Measurements from ENCODE around the gene CARMIL1.

CARMIL1 gene

GRCh38 chr6:25312034-25312620 is 33.0 kb downstream of the CARMIL1 start:
- DNase-seq, result no peak

- DNase-seq, result no peak
Observed at GRCh38 chr6:25312703-25313102, 33.5 kb downstream of the CARMIL1 start.

DNA sequence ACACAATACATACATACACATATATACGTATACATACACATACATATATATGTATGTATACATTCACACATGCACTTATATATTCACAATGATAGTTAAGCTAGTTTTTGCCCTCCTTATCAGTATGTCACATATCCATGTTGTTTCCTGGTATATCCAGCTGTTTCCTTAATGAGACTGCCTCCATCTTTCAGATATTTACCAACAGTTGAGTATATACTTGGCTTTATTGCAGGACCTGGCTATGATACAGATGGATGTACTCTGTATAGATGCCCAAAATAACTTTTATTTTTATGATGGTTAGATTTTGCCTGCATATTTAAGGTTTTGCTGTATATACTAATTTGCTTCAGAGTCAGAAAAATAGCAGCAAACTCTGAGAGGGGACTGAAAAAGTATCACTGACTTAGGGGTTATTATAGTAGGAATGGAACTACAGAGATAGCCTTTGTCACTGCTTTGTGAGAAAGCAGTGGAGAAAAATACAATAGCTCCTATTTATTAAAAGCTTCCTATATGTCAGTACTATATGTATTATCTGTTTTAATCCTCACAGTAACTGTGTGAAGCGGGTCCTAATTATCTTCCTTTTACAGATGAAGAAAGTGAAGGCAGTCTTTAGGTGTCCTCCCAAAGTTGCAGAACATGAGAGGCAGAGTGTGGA is 35.5 kb downstream of the CARMIL1 start:
- no peak for DNase-seq

DNA sequence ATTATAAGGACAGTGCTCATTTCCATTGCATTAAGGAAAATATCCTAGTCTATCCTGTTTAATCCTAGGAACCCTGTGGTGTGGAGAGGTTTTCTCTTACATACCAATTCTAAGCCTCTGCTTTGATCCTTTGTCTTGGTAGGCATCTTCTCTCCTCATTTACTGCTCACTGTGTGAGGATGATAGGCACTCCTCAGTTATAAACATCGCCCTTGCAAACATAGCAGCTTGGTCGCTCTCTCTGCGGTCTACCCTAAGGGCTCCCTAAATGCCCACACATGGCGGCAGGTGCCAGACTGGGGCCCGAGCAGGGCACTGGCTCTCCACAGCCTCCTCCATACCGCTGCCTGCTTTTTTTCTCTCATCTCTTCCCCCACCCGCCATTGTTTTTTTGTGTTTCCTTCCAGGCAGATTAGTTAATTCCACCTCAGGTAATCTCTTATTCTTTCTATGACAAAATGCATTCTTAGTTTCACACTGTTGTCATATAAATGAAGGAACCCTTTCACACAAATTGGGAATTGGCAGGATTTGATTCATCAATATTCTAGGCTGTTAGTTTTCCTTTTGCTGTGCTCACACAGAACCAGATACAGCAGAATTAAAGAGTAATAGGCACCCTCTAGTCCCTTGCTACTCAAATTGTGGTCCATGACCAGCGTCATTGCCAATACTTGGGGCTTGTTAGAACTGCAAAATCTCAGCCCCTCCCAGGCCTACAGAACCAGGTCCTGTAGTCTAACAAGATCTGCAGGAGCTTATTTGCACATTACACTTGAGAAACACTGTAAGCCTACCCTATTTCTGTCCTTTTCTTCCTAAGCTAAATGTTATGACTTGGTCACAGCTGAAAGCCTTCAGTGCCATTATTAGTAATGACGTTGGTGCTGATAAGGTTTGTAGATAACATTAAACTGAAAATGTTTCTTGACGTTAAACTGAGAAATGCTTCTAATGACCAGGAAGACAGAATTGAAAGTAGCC is 36.3 kb downstream of the CARMIL1 start:
- no peak for DNase-seq

DNA sequence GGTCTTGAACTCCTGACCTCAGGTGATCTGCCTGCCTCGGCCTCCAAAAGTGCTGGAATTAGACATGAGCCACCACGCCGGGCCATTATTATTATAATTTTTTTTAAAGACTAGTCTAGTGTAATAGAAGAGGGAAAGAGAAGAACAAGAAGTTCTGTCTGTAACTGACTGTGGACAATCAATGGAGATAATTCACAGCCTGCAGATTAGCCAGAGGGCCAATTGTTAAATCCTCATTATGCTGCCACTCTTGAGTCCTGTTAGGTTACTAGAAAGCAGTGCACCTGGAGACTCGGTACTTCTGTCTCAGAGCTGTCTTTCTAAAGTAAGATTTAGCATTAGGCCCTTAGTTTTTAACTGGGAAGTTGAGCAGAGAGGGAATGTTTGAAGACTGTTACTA is 37.5 kb downstream of the CARMIL1 start:
- DNase-seq, result no peak

- no peak for DNase-seq
Observed at GRCh38 chr6:25318589-25318988, 39.4 kb downstream of the CARMIL1 start.

GRCh38 chr6:25320459-25320858 is 41.3 kb downstream of the CARMIL1 start:
- DNase-seq, result no peak

- DNase-seq, result no peak
Observed at GRCh38 chr6:25322692-25323091, 43.5 kb downstream of the CARMIL1 start.

- no peak for DNase-seq
Observed at GRCh38 chr6:25324066-25324762, 45.0 kb downstream of the CARMIL1 start.

- no peak for DNase-seq
Observed at GRCh38 chr6:25326126-25326525, 47.0 kb downstream of the CARMIL1 start.

DNA sequence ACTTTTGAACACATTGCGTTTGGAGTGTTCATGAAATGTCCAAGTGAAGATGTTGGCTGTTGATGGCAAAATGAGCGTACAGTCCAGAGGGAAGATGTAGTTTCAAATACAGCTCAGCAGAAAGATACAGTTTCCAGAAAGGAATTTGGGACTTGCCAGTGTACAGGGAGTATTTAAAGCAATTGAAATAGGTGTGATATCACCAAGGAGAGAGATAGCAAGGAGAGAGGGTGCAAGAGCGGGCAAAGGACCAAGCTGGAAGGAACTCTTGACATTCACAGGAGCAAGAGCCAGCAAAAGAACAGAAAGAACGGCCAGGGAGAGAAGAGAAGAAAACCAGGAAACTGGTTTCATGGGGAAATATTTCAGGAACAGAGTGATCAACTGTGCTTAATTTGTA is 47.8 kb downstream of the CARMIL1 start:
- no peak for DNase-seq

GRCh38 chr6:25327432-25327831 is 48.3 kb downstream of the CARMIL1 start:
- no peak for DNase-seq

DNA sequence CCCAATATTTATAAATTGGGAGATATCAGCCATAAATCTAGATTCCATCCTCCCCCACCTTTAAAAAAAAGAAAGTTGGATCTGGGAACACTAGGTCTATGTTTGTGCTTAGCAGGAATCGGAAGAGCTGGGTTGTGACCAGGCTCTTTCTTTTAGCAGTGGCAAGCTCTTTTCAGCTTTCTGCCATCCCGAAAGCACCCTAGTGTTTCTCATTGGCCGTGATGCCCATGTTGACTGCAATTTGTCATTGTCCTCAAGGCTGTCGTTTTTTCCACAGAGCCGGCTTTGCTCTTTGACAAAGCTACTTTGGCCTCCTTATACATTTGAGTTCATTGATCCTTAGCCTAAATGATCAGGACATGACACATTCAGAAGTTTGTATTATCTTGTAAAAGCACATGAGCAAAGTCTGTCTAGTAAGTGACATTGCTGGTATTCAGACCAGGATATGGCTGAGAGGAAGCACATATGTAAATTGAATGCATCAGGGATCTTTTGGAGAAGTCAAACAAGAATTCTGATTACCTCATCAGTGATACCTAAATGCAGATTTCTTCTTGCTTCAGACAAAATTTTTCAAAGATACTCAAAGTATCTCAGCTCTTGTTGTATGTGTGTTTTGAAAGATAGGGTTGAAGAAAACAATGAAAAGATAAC is 50.1 kb downstream of the CARMIL1 start:
- no peak for DNase-seq

GRCh38 chr6:25329982-25330381 is 50.8 kb downstream of the CARMIL1 start:
- DNase-seq, result no peak

GRCh38 chr6:25330796-25331685 is 51.9 kb downstream of the CARMIL1 start:
- no peak for DNase-seq

GRCh38 chr6:25332165-25332564 is 53.0 kb downstream of the CARMIL1 start:
- no peak for DNase-seq

GRCh38 chr6:25332655-25333071 is 53.5 kb downstream of the CARMIL1 start:
- no peak for DNase-seq

DNA sequence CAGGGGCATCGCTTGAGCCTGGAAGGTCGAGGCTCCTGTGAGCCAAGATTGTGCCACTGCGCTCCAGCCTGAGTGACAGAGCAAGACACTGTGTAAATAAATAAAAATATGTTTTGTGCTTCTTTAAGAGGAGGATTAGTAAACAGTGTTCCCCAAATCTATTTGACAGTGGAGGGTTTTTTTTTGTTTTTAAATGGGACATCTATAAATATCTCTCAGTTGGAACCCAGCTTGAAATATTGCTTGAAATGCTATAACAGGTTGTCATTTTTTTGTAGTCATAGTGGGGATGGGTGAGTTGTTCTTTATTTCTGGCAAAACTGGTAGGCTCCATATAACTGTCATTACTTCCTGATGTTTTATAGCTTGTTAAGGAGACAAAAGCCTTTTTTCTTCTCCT is 54.3 kb downstream of the CARMIL1 start:
- DNase-seq, result no peak

- DNase-seq, result no peak
Observed at GRCh38 chr6:25334793-25335192, 55.6 kb downstream of the CARMIL1 start.

DNA sequence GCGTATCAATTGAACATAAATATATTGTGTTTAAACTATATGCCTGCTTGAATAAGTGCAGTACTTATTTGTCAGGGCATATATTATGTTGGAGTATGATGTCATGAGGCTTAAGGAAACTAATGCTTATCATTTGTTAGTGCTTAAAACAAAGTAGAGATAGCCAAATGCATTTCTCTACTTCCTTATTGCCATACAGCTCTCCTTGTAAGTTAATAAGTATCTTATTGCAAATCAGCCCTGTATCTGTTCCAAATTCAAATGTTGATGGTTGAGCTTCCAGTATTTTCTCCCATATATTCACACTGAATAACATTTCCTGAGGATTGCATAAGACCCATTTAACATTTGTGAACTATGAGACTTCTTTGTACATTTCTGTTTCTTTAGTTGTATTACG is 57.8 kb downstream of the CARMIL1 start:
- no peak for DNase-seq

- DNase-seq, result no peak
Observed at GRCh38 chr6:25337431-25337830, 58.3 kb downstream of the CARMIL1 start.

All from 8988T (cell line).